Measurements from ENCODE around the gene GFPT1.
A peak's percentile ranks its signal among the peaks of the same experiment; 100 is the strongest.

The GFPT1 gene

GRCh38 chr2:69304656-69305055, 82.4 kb downstream of the GFPT1 start:
- no peak overlapping the region for H3K4me3 ChIP-seq (ENCODE audit: low read depth, low read length)
- H3K4me1 ChIP-seq: no peaks in the 10 kb centered on the region
- H3K36me3 ChIP-seq: no peaks in the 10 kb centered on the region
- peaks cover 6% of the 10 kb centered on the region; the same call in 1 of the 2 replicates for H3K27me3 ChIP-seq
- H3K9me3 ChIP-seq: no peaks in the 10 kb centered on the region
- TF ChIP-seq CTCF (IDR thresholded peaks at IDR 0.05; ENCODE audit: low read depth, low read length): no peak
- DNase-seq: no peak

GRCh38 chr2:69300650-69301049, 86.4 kb downstream of the GFPT1 start:
- Histone ChIP-seq H3K9me3 (no peaks in the 10 kb centered on the region), H3K4me1 (peaks cover 4% of the 10 kb centered on the region; the same call in 1 of the 2 replicates), H3K27me3 (no peaks in the 10 kb centered on the region), H3K36me3 (no peaks in the 10 kb centered on the region), H3K4me3 (ENCODE audit: low read depth, low read length) (no peak overlapping the region)
- no peak for DNase-seq
- no peak for TF ChIP-seq CTCF (IDR thresholded peaks at IDR 0.05; ENCODE audit: low read depth, low read length)

GRCh38 chr2:69299772-69300516, 87.1 kb downstream of the GFPT1 start:
- Histone ChIP-seq H3K9me3 (no peaks in the 10 kb centered on the region), H3K36me3 (no peaks in the 10 kb centered on the region), H3K4me3 (ENCODE audit: low read depth, low read length) (no peak overlapping the region), H3K27me3 (no peaks in the 10 kb centered on the region), H3K4me1 (peaks cover 4% of the 10 kb centered on the region; the same call in 1 of the 2 replicates)
- no peak for TF ChIP-seq CTCF (IDR thresholded peaks at IDR 0.05; ENCODE audit: low read depth, low read length)
- DNase-seq: no peak

- DNase-seq: peak; percentile 43
- no peak for TF ChIP-seq CTCF (IDR thresholded peaks at IDR 0.05; ENCODE audit: low read depth, low read length)
- Histone ChIP-seq H3K4me1 (peaks cover 4% of the 10 kb centered on the region; the same call in 1 of the 2 replicates), H3K9me3 (no peaks in the 10 kb centered on the region), H3K36me3 (no peaks in the 10 kb centered on the region), H3K4me3 (ENCODE audit: low read depth, low read length) (no peak overlapping the region), H3K27me3 (no peaks in the 10 kb centered on the region)
These were observed 88.2 kb downstream of the GFPT1 start for GRCh38 chr2:69298862-69299261.

GRCh38 chr2:69298261-69298660, 88.8 kb downstream of the GFPT1 start:
- Histone ChIP-seq H3K27me3 (no peaks in the 10 kb centered on the region), H3K36me3 (no peaks in the 10 kb centered on the region), H3K9me3 (no peaks in the 10 kb centered on the region), H3K4me3 (ENCODE audit: low read depth, low read length) (no peak overlapping the region), H3K4me1 (peaks cover 4% of the 10 kb centered on the region; the same call in 1 of the 2 replicates)
- TF ChIP-seq CTCF (IDR thresholded peaks at IDR 0.05; ENCODE audit: low read depth, low read length): no peak
- no peak for DNase-seq

GRCh38 chr2:69297216-69297615, 89.8 kb downstream of the GFPT1 start:
- H3K36me3 ChIP-seq: no peaks in the 10 kb centered on the region
- no peak for DNase-seq
- H3K27me3 ChIP-seq: no peaks in the 10 kb centered on the region
- H3K4me1 ChIP-seq: peaks cover 4% of the 10 kb centered on the region; the same call in 1 of the 2 replicates
- H3K9me3 ChIP-seq: no peaks in the 10 kb centered on the region
- no peak for TF ChIP-seq CTCF (IDR thresholded peaks at IDR 0.05; ENCODE audit: low read depth, low read length)
- H3K4me3 ChIP-seq (ENCODE audit: low read depth, low read length): no peak overlapping the region

Data from BE2C (cell line).